ENCODE results near the gene RESP18. TPM values are rescaled to one million over a fixed set of nuclear protein-coding genes. Genes with fewer than 3 reads are reported as not detected.

RESP18 gene

GRCh38 chr2:219279916-219280516, 52.5 kb downstream of the RESP18 start:
- peak overlapping the region; percentile 95 for H3K4me2 ChIP-seq (ENCODE audit: low read length)
- peak overlapping the region; percentile 73 for H3K4me3 ChIP-seq (ENCODE audit: low read length)
- H3K9ac ChIP-seq (ENCODE audit: low read depth, low read length): peak overlapping the region; percentile 90
- H3K4me1 ChIP-seq (ENCODE audit: control insufficient read depth, insufficient read depth, low read length): peaks cover 21% of the 10 kb centered on the region
- peaks cover 31% of the 10 kb centered on the region for H3K36me3 ChIP-seq (ENCODE audit: insufficient read depth, low read length)
- no peaks in the 10 kb centered on the region for H3K27me3 ChIP-seq (ENCODE audit: control insufficient read depth, insufficient read depth, low read length)
- H3K9me3 ChIP-seq (replicated peaks; ENCODE audit: low read length): no peaks in the 10 kb centered on the region

- Histone ChIP-seq H3K27me3 (ENCODE audit: control insufficient read depth, insufficient read depth, low read length) (no peaks in the 10 kb centered on the region), H3K9me3 (replicated peaks; ENCODE audit: low read length) (no peaks in the 10 kb centered on the region), H3K9ac (ENCODE audit: low read depth, low read length) (peak within 1 kb of the TSS; percentile 90), H3K4me1 (ENCODE audit: control insufficient read depth, insufficient read depth, low read length) (peaks cover 28% of the 10 kb centered on the region), H3K36me3 (ENCODE audit: insufficient read depth, low read length) (peaks cover 26% of the 10 kb centered on the region), H3K4me2 (ENCODE audit: low read length) (peak within 1 kb of the TSS; percentile 95), H3K4me3 (ENCODE audit: low read length) (peak within 1 kb of the TSS; percentile 73)
Measured at GRCh38 chr2:219279151-219279915, 53.2 kb downstream of the RESP18 start, which contains the start of gene DNAJB2. Gene DNAJB2, plus strand, starts transcription at chr2:219279366. Its CDS starts 468 bp downstream, at chr2:219279834.

GRCh38 chr2:219278655-219279150, 53.8 kb downstream of the RESP18 start:
- H3K9ac ChIP-seq (ENCODE audit: low read depth, low read length): peak overlapping the region; percentile 80
- no peaks in the 10 kb centered on the region for H3K9me3 ChIP-seq (replicated peaks; ENCODE audit: low read length)
- peak overlapping the region; percentile 51 for H3K4me3 ChIP-seq (ENCODE audit: low read length)
- peak overlapping the region; percentile 95 for H3K4me2 ChIP-seq (ENCODE audit: low read length)
- peaks cover 34% of the 10 kb centered on the region for H3K4me1 ChIP-seq (ENCODE audit: control insufficient read depth, insufficient read depth, low read length)
- no peaks in the 10 kb centered on the region for H3K27me3 ChIP-seq (ENCODE audit: control insufficient read depth, insufficient read depth, low read length)
- peaks cover 20% of the 10 kb centered on the region for H3K36me3 ChIP-seq (ENCODE audit: insufficient read depth, low read length)

GRCh38 chr2:219277703-219278654, 54.6 kb downstream of the RESP18 start:
- no peaks in the 10 kb centered on the region for H3K27me3 ChIP-seq (ENCODE audit: control insufficient read depth, insufficient read depth, low read length)
- H3K4me1 ChIP-seq (ENCODE audit: control insufficient read depth, insufficient read depth, low read length): peaks cover 38% of the 10 kb centered on the region
- peak overlapping the region; percentile 80 for H3K9ac ChIP-seq (ENCODE audit: low read depth, low read length)
- H3K4me2 ChIP-seq (ENCODE audit: low read length): peak overlapping the region; percentile 95
- H3K9me3 ChIP-seq (replicated peaks; ENCODE audit: low read length): no peaks in the 10 kb centered on the region
- peaks cover 17% of the 10 kb centered on the region for H3K36me3 ChIP-seq (ENCODE audit: insufficient read depth, low read length)
- H3K4me3 ChIP-seq (ENCODE audit: low read length): peak overlapping the region; percentile 51

Small RNAs within 50 kb of the gene (small RNA-seq; reads per million reads assigned to genes)
- gene AC053503.3 (not detected), gene MIR153-1 (not detected)
